ENCODE data around the gene GADD45A. TPM values are rescaled to one million over a fixed set of nuclear protein-coding genes. Genes with fewer than 3 reads are reported as not detected.
"Not testable (repeated sequence)": the region's sequence is repeated elsewhere in the genome, so short reads cannot be mapped to it uniquely, and the experiment has no call there.

Gene GADD45A
- total and polyA plus RNA-seq, 2 donors (not counting 1 experiment from before 2014, with no cell fraction given) = 41.7 to 133 TPM

- Histone ChIP-seq H3K9me3 (ENCODE audit: control insufficient read depth, insufficient read depth, low read depth, low read length) (no peaks in the 10 kb centered on the region), H2AFZ (ENCODE audit: low read length) (no peak overlapping the region), H3K9ac (ENCODE audit: insufficient read depth, low read length) (no peak overlapping the region), H3K79me2 (ENCODE audit: control insufficient read depth, insufficient read depth, low read length) (peaks cover 13% of the 10 kb centered on the region), H3K4me2 (ENCODE audit: extremely low read depth, insufficient read depth, low read length) (no peak overlapping the region), H3K27ac (ENCODE audit: insufficient read depth, low read length) (no peak overlapping the region), H3K36me3 (ENCODE audit: control insufficient read depth, insufficient read depth, low read length) (no peaks in the 10 kb centered on the region), H3K4me3 (replicated peaks in 1 of 4; ENCODE audit: control extremely low read depth in 1 of 4, insufficient read depth in 1 of 4, low read depth in 3 of 4, low read length in 4 of 4) (no peak overlapping the region), H3K4me1 (ENCODE audit: control insufficient read depth, extremely low read depth, insufficient read depth, low read length) (peaks cover 25% of the 10 kb centered on the region), H4K20me1 (ENCODE audit: control insufficient read depth, extremely low read depth, insufficient read depth, low read length) (no peaks in the 10 kb centered on the region), H3K27me3 (ENCODE audit: control insufficient read depth, insufficient read depth, low read length) (no peaks in the 10 kb centered on the region)
- DNase-seq (ENCODE audit: low read depth in 2 of 2) = no peak
- TF ChIP-seq EZH2 (IDR thresholded peaks at IDR 0.05; ENCODE audit: low read length, missing control alignments) = no peak
- no peak for TF ChIP-seq CTCF (conservative IDR thresholded peaks at IDR 0.05 in 1 of 2, IDR thresholded peaks at IDR 0.05 in 1 of 2; ENCODE audit: low read depth in 1 of 2, low read length in 2 of 2)
Observed at GRCh38 chr1:67729872-67730271, 44.9 kb downstream of the GADD45A start.

- DNase-seq (ENCODE audit: low read depth in 2 of 2); H3K9me3 ChIP-seq (ENCODE audit: control insufficient read depth, insufficient read depth, low read depth, low read length); H3K36me3 ChIP-seq (ENCODE audit: control insufficient read depth, insufficient read depth, low read length); H2AFZ ChIP-seq (ENCODE audit: low read length); H3K4me3 ChIP-seq (replicated peaks in 1 of 4; ENCODE audit: control extremely low read depth in 1 of 4, insufficient read depth in 1 of 4, low read depth in 3 of 4, low read length in 4 of 4); H3K27ac ChIP-seq (ENCODE audit: insufficient read depth, low read length); H3K4me2 ChIP-seq (ENCODE audit: extremely low read depth, insufficient read depth, low read length); H4K20me1 ChIP-seq (ENCODE audit: control insufficient read depth, extremely low read depth, insufficient read depth, low read length); H3K9ac ChIP-seq (ENCODE audit: insufficient read depth, low read length); H3K27me3 ChIP-seq (ENCODE audit: control insufficient read depth, insufficient read depth, low read length): not testable (repeated sequence)
- peaks cover 23% of the 10 kb centered on the region for H3K4me1 ChIP-seq (ENCODE audit: control insufficient read depth, extremely low read depth, insufficient read depth, low read length)
- H3K79me2 ChIP-seq (ENCODE audit: control insufficient read depth, insufficient read depth, low read length) = peaks cover 15% of the 10 kb centered on the region
Observed at GRCh38 chr1:67730312-67730711, 45.3 kb downstream of the GADD45A start.

GRCh38 chr1:67731322-67731721 is 46.3 kb downstream of the GADD45A start:
- Histone ChIP-seq H3K4me3 (replicated peaks in 1 of 4; ENCODE audit: control extremely low read depth in 1 of 4, insufficient read depth in 1 of 4, low read depth in 3 of 4, low read length in 4 of 4) (no peak overlapping the region), H3K79me2 (ENCODE audit: control insufficient read depth, insufficient read depth, low read length) (peaks cover 16% of the 10 kb centered on the region), H4K20me1 (ENCODE audit: control insufficient read depth, extremely low read depth, insufficient read depth, low read length) (no peaks in the 10 kb centered on the region), H3K36me3 (ENCODE audit: control insufficient read depth, insufficient read depth, low read length) (no peaks in the 10 kb centered on the region), H3K4me2 (ENCODE audit: extremely low read depth, insufficient read depth, low read length) (no peak overlapping the region), H3K27me3 (ENCODE audit: control insufficient read depth, insufficient read depth, low read length) (no peaks in the 10 kb centered on the region), H3K9me3 (ENCODE audit: control insufficient read depth, insufficient read depth, low read depth, low read length) (no peaks in the 10 kb centered on the region), H3K27ac (ENCODE audit: insufficient read depth, low read length) (no peak overlapping the region), H2AFZ (ENCODE audit: low read length) (no peak overlapping the region), H3K9ac (ENCODE audit: insufficient read depth, low read length) (no peak overlapping the region), H3K4me1 (ENCODE audit: control insufficient read depth, extremely low read depth, insufficient read depth, low read length) (peaks cover 24% of the 10 kb centered on the region)
- TF ChIP-seq CTCF (conservative IDR thresholded peaks at IDR 0.05 in 1 of 2, IDR thresholded peaks at IDR 0.05 in 1 of 2; ENCODE audit: low read depth in 1 of 2, low read length in 2 of 2) = no peak
- no peak for TF ChIP-seq EZH2 (IDR thresholded peaks at IDR 0.05; ENCODE audit: low read length, missing control alignments)
- no peak for DNase-seq (ENCODE audit: low read depth in 2 of 2)

All from fibroblast of lung (primary cell).